ENCODE data around the gene KCNT2. TPM values are rescaled to one million over a fixed set of nuclear protein-coding genes. Genes with fewer than 3 reads are reported as not detected.

The KCNT2 gene
- polyA plus RNA-seq, 2 of the 4 experiments (the other 2 are of a cell fraction), result 0.14 to 1.7 TPM

DNA sequence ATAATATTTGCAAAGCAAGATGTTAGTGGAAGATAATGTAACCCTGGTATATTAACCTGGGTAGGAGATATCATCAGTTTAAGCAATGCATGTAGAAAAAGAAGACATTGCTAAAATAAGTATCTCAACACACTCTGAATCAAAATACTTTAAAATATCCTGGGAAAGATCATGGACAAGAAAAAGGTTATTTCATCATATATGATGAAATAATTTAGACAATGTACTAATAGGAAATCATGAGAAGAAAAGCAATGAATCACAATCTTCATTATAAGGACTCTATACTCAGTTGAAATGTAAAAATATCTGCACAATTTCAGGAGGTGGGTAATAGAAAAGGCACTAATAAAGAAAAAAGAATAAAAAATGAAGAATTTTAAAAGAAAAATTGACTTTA is 158.8 kb downstream of the KCNT2 start (continued):
- TF ChIP-seq, protein P1, sequence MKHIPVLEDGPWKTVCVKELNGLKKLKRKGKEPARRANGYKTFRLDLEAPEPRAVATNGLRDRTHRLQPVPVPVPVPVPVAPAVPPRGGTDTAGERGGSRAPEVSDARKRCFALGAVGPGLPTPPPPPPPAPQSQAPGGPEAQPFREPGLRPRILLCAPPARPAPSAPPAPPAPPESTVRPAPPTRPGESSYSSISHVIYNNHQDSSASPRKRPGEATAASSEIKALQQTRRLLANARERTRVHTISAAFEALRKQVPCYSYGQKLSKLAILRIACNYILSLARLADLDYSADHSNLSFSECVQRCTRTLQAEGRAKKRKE (CRISPR knock-in tag; IDR thresholded peaks at IDR 0.05; ENCODE audit: low read depth), result no peak
- no peak for TF ChIP-seq GATA3 (IDR thresholded peaks at IDR 0.05; ENCODE audit: borderline replicate concordance)
- no peak for TF ChIP-seq ZC3H11A (IDR thresholded peaks at IDR 0.05)
- no peak for TF ChIP-seq NR3C1 (IDR thresholded peaks at IDR 0.05)
- TF ChIP-seq, protein P2, sequence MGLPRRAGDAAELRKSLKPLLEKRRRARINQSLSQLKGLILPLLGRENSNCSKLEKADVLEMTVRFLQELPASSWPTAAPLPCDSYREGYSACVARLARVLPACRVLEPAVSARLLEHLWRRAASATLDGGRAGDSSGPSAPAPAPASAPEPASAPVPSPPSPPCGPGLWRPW (IDR thresholded peaks at IDR 0.05), result no peak
- no peak for TF ChIP-seq CBX2 (IDR thresholded peaks at IDR 0.05; ENCODE audit: borderline replicate concordance, low read depth)
- no peak for TF ChIP-seq EP300 (IDR thresholded peaks at IDR 0.05)
- TF ChIP-seq, protein P3, sequence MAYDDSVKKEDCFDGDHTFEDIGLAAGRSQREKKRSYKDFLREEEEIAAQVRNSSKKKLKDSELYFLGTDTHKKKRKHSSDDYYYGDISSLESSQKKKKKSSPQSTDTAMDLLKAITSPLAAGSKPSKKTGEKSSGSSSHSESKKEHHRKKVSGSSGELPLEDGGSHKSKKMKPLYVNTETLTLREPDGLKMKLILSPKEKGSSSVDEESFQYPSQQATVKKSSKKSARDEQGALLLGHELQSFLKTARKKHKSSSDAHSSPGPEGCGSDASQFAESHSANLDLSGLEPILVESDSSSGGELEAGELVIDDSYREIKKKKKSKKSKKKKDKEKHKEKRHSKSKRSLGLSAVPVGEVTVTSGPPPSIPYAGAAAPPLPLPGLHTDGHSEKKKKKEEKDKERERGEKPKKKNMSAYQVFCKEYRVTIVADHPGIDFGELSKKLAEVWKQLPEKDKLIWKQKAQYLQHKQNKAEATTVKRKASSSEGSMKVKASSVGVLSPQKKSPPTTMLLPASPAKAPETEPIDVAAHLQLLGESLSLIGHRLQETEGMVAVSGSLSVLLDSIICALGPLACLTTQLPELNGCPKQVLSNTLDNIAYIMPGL (CRISPR knock-in tag; IDR thresholded peaks at IDR 0.05; ENCODE audit: borderline replicate concordance), result no peak
- TF ChIP-seq KDM5A (IDR thresholded peaks at IDR 0.05), result no peak
- TF ChIP-seq SREBF2 (IDR thresholded peaks at IDR 0.05), result no peak
- no peak for TF ChIP-seq JUNB (IDR thresholded peaks at IDR 0.05)

DNA sequence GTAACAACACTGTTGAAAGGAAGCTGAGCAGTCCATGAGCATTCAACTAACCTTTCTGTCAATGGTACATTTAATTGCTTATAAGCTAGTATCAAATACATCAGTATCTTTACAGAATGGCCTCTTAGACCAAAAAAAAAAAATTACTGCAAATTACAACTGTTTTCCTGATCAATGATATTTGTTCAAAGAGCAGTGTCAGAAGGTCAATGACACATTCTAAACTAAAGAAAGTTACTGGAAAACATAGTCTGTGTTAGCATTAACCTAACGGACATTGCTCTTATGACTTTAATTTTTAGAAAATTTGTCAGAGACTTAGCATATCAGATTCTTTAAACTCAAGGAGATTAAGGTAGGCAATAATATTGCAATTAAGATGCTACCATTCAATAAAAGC is 162.5 kb downstream of the KCNT2 start:
- no peak for DNase-seq (ENCODE audit: low read depth in 1 of 2, low spot score in 1 of 2)
- ATAC-seq, result no peak
- ChIA-PET POLR2A (no interaction called here), CTCF (no interaction called here)
- Histone ChIP-seq H3K27ac (no peak overlapping the region), H3K4me2 (no peak overlapping the region), H3K4me3 (no peak overlapping the region), H3K9me3 (no peaks in the 10 kb centered on the region), H3K4me1 (no peaks in the 10 kb centered on the region)
- WGBS (ENCODE audit: missing lambda C conversion rate), result 91% methylated on average over 1 of the region's 1 CpG
- no peak for FAIRE-seq
- TF ChIP-seq NR3C1 (IDR thresholded peaks at IDR 0.05), result no peak
- TF ChIP-seq NFE2L2 (conservative IDR thresholded peaks at IDR 0.05; ENCODE audit: low read length), result no peak
- TF ChIP-seq HEYL (CRISPR knock-in tag; IDR thresholded peaks at IDR 0.05), result no peak
- no peak for TF ChIP-seq SMC3 (IDR thresholded peaks at IDR 0.05)
- no peak for TF ChIP-seq RAD21 (conservative IDR thresholded peaks at IDR 0.05 in 1 of 2, IDR thresholded peaks at IDR 0.05 in 1 of 2)
- TF ChIP-seq FOXS1 (CRISPR knock-in tag; IDR thresholded peaks at IDR 0.05), result no peak
- TF ChIP-seq GATA3 (IDR thresholded peaks at IDR 0.05; ENCODE audit: borderline replicate concordance), result no peak
- no peak for TF ChIP-seq HOXB5 (CRISPR knock-in tag; IDR thresholded peaks at IDR 0.05)
- TF ChIP-seq PHF8 (IDR thresholded peaks at IDR 0.05; ENCODE audit: borderline replicate concordance, low read depth), result no peak
- TF ChIP-seq, protein P4, sequence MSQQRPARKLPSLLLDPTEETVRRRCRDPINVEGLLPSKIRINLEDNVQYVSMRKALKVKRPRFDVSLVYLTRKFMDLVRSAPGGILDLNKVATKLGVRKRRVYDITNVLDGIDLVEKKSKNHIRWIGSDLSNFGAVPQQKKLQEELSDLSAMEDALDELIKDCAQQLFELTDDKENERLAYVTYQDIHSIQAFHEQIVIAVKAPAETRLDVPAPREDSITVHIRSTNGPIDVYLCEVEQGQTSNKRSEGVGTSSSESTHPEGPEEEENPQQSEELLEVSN (IDR thresholded peaks at IDR 0.05; ENCODE audit: borderline replicate concordance, low read depth), result no peak
- TF ChIP-seq RNF2 (IDR thresholded peaks at IDR 0.05; ENCODE audit: borderline replicate concordance, low read depth), result no peak
- TF ChIP-seq MAFK (IDR thresholded peaks at IDR 0.05; ENCODE audit: partially characterized antibody), result no peak
- TF ChIP-seq, protein P5, sequence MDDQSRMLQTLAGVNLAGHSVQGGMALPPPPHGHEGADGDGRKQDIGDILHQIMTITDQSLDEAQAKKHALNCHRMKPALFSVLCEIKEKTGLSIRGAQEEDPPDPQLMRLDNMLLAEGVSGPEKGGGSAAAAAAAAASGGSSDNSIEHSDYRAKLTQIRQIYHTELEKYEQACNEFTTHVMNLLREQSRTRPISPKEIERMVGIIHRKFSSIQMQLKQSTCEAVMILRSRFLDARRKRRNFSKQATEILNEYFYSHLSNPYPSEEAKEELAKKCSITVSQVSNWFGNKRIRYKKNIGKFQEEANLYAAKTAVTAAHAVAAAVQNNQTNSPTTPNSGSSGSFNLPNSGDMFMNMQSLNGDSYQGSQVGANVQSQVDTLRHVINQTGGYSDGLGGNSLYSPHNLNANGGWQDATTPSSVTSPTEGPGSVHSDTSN (IDR thresholded peaks at IDR 0.05), result no peak
- no peak for TF ChIP-seq POLR2AphosphoS2 (conservative IDR thresholded peaks at IDR 0.05; ENCODE audit: low read length)
- no peak for TF ChIP-seq ZFP36 (IDR thresholded peaks at IDR 0.05; ENCODE audit: borderline replicate concordance, partially characterized antibody)
- TF ChIP-seq, protein P6, sequence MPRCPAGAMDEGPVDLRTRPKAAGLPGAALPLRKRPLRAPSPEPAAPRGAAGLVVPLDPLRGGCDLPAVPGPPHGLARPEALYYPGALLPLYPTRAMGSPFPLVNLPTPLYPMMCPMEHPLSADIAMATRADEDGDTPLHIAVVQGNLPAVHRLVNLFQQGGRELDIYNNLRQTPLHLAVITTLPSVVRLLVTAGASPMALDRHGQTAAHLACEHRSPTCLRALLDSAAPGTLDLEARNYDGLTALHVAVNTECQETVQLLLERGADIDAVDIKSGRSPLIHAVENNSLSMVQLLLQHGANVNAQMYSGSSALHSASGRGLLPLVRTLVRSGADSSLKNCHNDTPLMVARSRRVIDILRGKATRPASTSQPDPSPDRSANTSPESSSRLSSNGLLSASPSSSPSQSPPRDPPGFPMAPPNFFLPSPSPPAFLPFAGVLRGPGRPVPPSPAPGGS (IDR thresholded peaks at IDR 0.05), result no peak
- no peak for TF ChIP-seq RARB (CRISPR knock-in tag; IDR thresholded peaks at IDR 0.05)
- no peak for TF ChIP-seq KDM1A (IDR thresholded peaks at IDR 0.05; ENCODE audit: low read depth)

Measured in A549 (cell line).